Ramos (cell line): ENCODE data around the gene CNTF.
"Not testable (repeated sequence)": the region's sequence is repeated elsewhere in the genome, so short reads cannot be mapped to it uniquely, and the experiment has no call there.

ENCODE experiments used
- in situ Hi-C: fragments of 300-500 bp; cut with MboI; formaldehyde crosslinking; loops from one replicate; pipeline ENCODE4 v1.14.3; 2022; ENCODE audit warnings: low sequenced_read_pairs; ENCODE audit not compliant: unreplicated experiment

The CNTF gene, protein sequence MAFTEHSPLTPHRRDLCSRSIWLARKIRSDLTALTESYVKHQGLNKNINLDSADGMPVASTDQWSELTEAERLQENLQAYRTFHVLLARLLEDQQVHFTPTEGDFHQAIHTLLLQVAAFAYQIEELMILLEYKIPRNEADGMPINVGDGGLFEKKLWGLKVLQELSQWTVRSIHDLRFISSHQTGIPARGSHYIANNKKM

GRCh38 chr11:58622344-58622743 is at the start of gene CNTF:
CNTF (plus strand) TSS chr11:58622665; CDS start chr11:58622753, 88 bp downstream.
- in situ Hi-C loops, result no loop called here

DNA sequence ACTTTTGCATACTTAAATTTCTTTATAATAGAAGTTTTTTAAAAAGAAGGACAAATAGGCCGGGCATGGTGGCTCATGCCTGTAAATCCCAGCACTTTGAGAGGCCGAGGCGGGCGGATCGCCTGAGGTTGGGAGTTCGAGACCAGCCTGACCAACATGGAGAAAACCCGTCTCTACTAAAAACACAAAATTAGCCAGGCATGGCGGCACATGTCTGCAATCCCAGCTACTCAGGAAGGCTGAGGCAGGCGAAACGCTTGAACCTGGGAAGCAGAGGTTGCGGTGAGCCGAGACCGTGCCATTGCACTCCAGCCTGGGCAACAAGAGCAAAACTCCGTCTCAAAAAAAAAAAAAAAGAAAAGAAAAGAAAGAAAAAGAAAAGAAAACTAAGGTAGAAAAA is 49.6 kb upstream of the CNTF start:
- in situ Hi-C loops, result not testable (repeated sequence)

DNA sequence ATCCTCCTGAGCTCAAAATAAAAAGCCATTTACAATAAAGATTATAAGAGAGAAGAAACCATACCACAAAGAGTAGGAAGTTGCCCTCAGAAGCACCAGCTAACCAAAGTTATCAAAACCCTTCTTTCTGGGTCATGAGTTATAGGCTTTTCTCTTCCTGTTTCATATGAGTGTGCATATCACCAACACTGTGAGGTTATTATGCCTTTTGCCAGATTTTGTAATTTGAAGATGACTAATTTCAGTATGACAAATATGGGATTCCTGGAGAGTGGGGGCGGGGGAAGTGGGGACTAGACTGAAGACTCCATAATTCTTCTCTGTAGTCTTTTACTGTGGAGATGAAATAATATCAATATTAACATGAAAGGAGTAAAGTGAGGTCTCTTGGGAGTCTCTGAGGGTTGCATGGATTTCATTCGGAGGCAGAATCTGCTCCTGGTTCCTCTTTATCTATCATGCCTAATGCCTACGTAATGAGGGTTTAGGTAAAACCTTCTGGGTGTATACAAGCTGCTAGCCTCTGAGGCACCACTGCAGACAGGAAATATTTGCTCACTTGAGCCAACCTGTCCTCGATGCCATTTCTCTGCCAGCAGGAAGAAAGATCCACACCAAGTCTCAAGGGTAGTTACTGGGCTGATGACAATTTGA is 48.9 kb upstream of the CNTF start:
- in situ Hi-C loops, result no loop called here

DNA sequence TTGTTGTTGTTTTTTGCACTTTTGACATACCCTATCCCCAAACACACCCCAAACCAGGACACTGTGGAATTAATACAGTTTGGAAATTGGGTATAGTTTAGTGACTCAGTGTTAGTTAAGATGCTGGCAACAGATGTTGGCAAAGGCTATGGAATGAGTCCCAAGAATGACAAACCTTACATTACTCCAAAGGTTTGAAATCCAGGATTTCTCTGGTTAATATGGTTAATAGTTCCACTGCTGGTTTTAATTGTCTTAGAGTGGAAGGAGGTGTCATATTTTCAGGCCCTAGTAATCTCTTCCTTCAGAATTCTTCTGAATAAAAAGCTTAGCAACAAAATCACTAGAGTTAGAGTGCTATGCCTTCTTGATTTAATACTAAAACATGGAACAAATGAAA is 47.6 kb upstream of the CNTF start:
- in situ Hi-C loops, result loop anchor here (25.0 kb wide), 1 partner anchor 537 kb away; the partner anchor contains the start of gene FAM111B

DNA sequence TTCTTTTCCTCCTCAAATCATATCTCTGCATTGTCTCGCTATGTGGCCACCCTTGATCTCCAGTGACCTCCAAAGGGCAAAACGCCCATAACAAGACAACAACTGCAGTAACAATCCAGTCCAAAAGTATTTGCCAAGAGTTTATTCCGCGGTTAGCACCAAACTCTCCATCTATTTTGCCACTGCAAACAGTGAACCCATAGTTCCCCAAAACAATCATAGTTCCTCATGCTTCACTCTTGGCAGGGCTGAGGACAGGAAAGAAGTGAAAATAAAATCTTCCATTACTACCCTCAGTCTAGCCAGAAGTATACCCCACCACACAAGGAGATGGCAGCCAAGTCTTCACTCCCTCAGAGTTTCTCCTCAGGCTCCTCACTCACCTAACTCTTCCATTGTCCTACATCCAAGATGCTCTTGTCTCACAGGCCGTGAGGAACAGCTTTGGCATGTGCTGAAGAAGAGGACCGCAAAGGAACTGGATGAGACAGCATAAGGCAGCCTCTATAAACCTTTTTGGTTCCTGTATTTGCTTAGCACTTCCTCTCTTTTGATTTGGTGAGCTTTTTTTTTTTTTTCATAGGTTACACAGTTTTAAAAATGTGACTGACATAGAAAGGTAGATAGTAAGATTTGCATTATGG is 47.0 kb upstream of the CNTF start, which contains the start of gene LPXN:
Gene LPXN (minus strand): TSS at position 480 of the 644 bp plus-strand sequence. CDS start 84 bp downstream, at position 396.
- in situ Hi-C loops, result loop anchor here (25.0 kb wide), 1 partner anchor 537 kb away; the partner anchor contains the start of gene FAM111B

GRCh38 chr11:58576887-58577471 is 45.5 kb upstream of the CNTF start:
- in situ Hi-C loops, result loop anchor here (25.0 kb wide), 1 partner anchor 535 kb away; the partner anchor contains the start of gene FAM111B

DNA sequence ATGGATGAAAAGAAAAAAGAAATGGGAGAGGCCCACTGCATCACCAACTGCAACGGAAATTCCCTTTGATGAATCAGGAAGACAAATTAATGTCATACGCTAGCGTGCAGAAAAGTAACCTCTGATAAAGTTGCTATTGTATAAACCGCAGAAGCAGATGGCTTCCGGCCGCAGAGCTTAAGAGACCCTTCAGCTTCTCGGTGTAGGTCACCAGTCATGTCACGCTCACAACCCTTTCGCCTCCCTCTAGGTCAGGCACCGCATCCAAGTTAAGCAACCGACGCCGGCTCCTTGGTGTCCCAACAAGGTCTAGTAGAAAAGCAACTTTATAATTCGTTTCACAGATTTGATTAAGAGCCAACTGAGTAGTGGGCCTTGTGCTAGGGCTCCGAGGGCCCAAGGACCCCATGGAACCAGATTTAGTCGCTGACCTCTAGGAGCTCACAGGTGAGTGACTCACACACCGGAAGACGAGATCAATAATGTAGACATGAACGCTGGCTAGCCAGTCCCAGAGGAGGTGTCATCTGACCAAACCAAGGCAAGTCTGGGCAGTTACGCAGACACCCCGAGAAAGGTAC is 44.8 kb upstream of the CNTF start:
- in situ Hi-C loops, result loop anchor here (25.0 kb wide), 1 partner anchor 535 kb away; the partner anchor contains the start of gene FAM111B

- in situ Hi-C loops, result loop anchor here (25.0 kb wide), 1 partner anchor 534 kb away; the partner anchor contains the start of gene FAM111B
Measured at GRCh38 chr11:58578136-58578634, 44.3 kb upstream of the CNTF start.

DNA sequence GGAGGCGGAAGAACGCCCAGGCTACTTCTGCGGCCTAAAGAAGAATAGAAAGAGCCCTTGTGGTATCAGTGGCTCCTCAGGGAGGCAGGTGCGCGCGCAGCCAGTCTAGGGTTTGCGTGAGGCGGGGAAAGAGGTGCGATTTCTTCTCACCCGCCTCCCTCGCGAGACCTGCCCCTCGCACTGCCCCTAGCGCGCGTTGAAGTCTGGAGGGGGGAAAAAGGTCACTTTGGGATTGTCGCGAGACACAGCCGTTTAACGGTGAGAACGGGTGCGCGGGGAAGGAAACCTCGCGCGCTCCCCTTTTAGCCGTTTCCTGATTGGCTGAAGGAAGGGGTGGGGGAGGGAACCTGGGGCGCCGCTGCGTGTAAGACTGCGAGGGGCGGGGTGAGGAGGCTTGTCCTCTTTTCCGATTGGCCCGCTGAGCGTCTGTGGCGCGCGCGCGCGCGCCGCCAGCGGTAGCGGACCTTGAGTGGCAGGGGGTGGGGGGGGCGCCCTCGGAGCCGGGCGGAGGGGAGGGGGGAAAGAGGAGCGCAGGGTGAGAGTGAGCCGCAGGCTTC is 43.8 kb upstream of the CNTF start, which contains the start of gene ZFP91:
Gene ZFP91 (plus strand): TSS at position 429 of the 557 bp plus-strand sequence. CDS start 219 bp downstream, outside the sequence.
- in situ Hi-C loops, result loop anchor here (25.0 kb wide), 1 partner anchor 534 kb away; the partner anchor contains the start of gene FAM111B

DNA sequence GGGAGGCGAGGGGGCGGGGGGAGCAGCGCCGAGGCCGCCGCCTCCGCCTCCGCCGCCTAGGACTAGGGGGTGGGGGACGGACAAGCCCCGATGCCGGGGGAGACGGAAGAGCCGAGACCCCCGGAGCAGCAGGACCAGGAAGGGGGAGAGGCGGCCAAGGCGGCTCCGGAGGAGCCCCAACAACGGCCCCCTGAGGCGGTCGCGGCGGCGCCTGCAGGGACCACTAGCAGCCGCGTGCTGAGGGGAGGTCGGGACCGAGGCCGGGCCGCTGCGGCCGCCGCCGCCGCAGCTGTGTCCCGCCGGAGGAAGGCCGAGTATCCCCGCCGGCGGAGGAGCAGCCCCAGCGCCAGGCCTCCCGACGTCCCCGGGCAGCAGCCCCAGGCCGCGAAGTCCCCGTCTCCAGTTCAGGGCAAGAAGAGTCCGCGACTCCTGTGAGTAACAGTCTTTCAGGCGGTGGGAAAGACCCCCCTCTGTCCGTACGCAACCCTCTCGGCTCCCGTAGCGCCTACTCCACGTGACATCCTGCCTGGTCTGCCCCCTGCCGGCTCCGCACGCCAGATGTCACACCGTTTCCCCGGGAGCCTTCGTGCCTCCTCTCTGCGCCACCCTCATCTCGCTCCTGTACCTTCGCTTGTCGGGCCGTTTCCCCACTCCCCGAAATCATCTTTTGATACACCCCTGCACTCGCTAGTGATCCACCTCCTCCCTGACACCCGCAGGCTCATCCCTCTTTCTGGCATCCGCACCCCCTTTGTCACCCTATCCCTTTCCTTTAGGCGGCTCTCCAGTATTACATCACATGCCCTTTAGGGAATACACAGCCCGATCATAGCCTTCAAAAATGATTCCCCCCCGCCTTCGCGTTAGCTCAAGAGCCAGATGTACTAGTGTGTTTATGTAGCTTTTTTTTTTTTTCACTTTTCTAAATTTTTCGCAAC is 43.0 kb upstream of the CNTF start:
- in situ Hi-C loops, result loop anchor here (25.0 kb wide), 1 partner anchor 533 kb away; the partner anchor contains the start of gene FAM111B

DNA sequence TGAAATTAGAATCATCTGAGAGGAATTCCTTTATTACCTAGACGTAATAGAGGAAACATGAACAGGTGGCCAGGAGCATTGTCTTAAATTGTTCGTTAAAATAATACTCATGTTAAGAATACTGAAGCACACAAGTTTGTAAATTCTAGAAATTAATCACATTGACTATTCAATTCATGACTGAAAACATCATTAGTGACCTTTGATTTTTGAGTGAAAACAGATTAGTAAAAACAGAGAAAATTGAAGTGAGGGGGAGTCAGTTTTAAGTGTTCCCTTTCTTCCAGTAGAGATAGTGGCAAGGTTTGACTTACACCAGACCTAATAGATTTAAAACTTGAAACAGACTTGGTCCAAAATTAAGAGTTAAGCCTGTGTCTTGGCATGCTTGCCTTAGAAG is 42.2 kb upstream of the CNTF start:
- in situ Hi-C loops, result loop anchor here (25.0 kb wide), 1 partner anchor 532 kb away; the partner anchor contains the start of gene FAM111B

- in situ Hi-C loops, result loop anchor here (25.0 kb wide), 1 partner anchor 530 kb away; the partner anchor contains the start of gene FAM111B
Measured at GRCh38 chr11:58582437-58582836, 40.0 kb upstream of the CNTF start.

GRCh38 chr11:58586998-58587397 is 35.5 kb upstream of the CNTF start:
- in situ Hi-C loops, result loop anchor here (25.0 kb wide), 1 partner anchor 525 kb away; the partner anchor contains the start of gene FAM111B

GRCh38 chr11:58591659-58592058 is 30.8 kb upstream of the CNTF start:
- in situ Hi-C loops, result loop anchor here (25.0 kb wide), 1 partner anchor 521 kb away; the partner anchor contains the start of gene FAM111B

GRCh38 chr11:58592760-58593472 is 29.5 kb upstream of the CNTF start:
- in situ Hi-C loops, result loop anchor here (25.0 kb wide), 1 partner anchor 519 kb away; the partner anchor contains the start of gene FAM111B

- in situ Hi-C loops, result loop anchor here (25.0 kb wide), 1 partner anchor 517 kb away; the partner anchor contains the start of gene FAM111B
Measured at GRCh38 chr11:58594826-58595225, 27.6 kb upstream of the CNTF start.

DNA sequence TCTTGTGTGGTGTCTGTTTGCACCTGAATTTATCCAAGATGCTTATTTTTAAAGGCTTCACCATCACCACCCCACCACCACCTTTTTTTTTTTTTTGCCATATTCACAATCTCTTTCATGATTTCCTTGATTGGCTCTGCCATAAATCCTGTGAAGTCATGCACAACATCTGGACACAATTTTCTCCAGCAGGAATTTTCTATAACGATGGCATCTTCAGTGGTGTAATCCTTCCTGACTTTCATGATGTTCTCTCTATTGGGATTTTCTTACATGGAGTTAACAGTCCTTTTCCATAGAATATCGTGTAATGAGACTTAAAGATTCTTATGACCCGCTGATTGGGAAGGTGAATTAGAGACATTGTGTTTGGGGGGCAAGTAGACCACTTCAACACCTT is 25.8 kb upstream of the CNTF start:
- in situ Hi-C loops, result loop anchor here (25.0 kb wide), 1 partner anchor 516 kb away; the partner anchor contains the start of gene FAM111B
